HepG2 (cell line): Measurements from ENCODE around the gene SYN1. TPM values are rescaled to one million over a fixed set of nuclear protein-coding genes. Genes with fewer than 3 reads are reported as not detected.

Source experiments
- AGO2 ChIP-seq: fragments of 200-400 bp; formaldehyde crosslinking; optimal IDR thresholded peaks from 2 replicates; pipeline ENCODE3; 2017; ENCODE audit warnings: mild to moderate bottlenecking, low read depth, low read length, moderate library complexity
- AKAP8 ChIP-seq: sonication (generic); formaldehyde crosslinking; IDR thresholded peaks from 2 replicates; pipeline ENCODE4 v1.5.1; 2020; ENCODE audit warnings: mild to moderate bottlenecking, missing genetic modification reagents
- ASH2L ChIP-seq: fragments of 300-600, 200-600 bp; sonication (generic); IDR thresholded peaks from 2 replicates; pipeline ENCODE4 v1.7.0; 2017; ENCODE audit warnings: low read depth, mild to moderate bottlenecking, moderate library complexity, mixed read lengths, low read length; ENCODE audit not compliant: insufficient read length
- ATF7 ChIP-seq, 2 experiments: fragments of 450-650 bp in 1 of 2; sonication (generic) in 1 of 2; formaldehyde crosslinking in 1 of 2; IDR thresholded peaks; 2 replicates each; pipeline versions ENCODE4 v1.4.0 to v1.6.1; 2016 to 2020; ENCODE audit warnings: antibody characterized with exemption in 1 of 2, mild to moderate bottlenecking in 1 of 2, missing genetic modification reagents in 1 of 2
- GTF3A ChIP-seq: sonication (generic); formaldehyde crosslinking; conservative IDR thresholded peaks from 2 replicates; pipeline ENCODE4 v1.4.0; 2020; ENCODE audit warnings: mild to moderate bottlenecking, missing genetic modification reagents
- JDP2 ChIP-seq: sonication (generic); formaldehyde crosslinking; IDR thresholded peaks from 2 replicates; pipeline ENCODE4 v1.8.1; 2022; ENCODE audit warnings: missing genetic modification reagents, borderline replicate concordance
- KMT2B ChIP-seq: IDR thresholded peaks from 2 replicates; pipeline ENCODE4 v1.6.1; 2016; ENCODE audit warnings: missing genetic modification reagents, missing compliant biosample characterization
- MYC ChIP-seq: sonication (generic); formaldehyde crosslinking; IDR thresholded peaks from 2 replicates; pipeline ENCODE4 v1.9.0; 2021; ENCODE audit warnings: missing genetic modification reagents, borderline replicate concordance
- PCBP1 ChIP-seq: fragments of 200-400 bp; formaldehyde crosslinking; IDR thresholded peaks from 2 replicates; pipeline ENCODE4 v1.6.1; 2017; ENCODE audit warnings: mild to moderate bottlenecking, low read depth, low read length, borderline replicate concordance
- POLR2G ChIP-seq: fragments of 200-400 bp; formaldehyde crosslinking; IDR thresholded peaks from 2 replicates; pipeline ENCODE4 v1.6.1; 2018; ENCODE audit warnings: mild to moderate bottlenecking, low read depth, low read length, moderate library complexity
- SALL2 ChIP-seq: sonication (generic); formaldehyde crosslinking; IDR thresholded peaks from 2 replicates; pipeline ENCODE4 v1.8.1; 2023; ENCODE audit warnings: mild to moderate bottlenecking, missing genetic modification reagents, inconsistent platforms
- SIN3A ChIP-seq: IDR thresholded peaks from 2 replicates; pipeline ENCODE4 v1.6.1; 2011; ENCODE audit warnings: low read depth, mild to moderate bottlenecking, control low read depth, low read length, borderline replicate concordance
- SP2 ChIP-seq: sonication (generic); formaldehyde crosslinking; IDR thresholded peaks from 2 replicates; pipeline ENCODE4 v1.5.1; 2020; ENCODE audit warnings: mild to moderate bottlenecking, missing genetic modification reagents
- YEATS4 ChIP-seq: sonication (generic); formaldehyde crosslinking; IDR thresholded peaks from 2 replicates; pipeline ENCODE4 v1.4.0; 2020; ENCODE audit warnings: missing genetic modification reagents, borderline replicate concordance
- ZBTB1 ChIP-seq: sonication (generic); formaldehyde crosslinking; IDR thresholded peaks from 2 replicates; pipeline ENCODE4 v1.4.0; 2020; ENCODE audit warnings: missing genetic modification reagents, borderline replicate concordance
- ZFP90 ChIP-seq: sonication (generic); formaldehyde crosslinking; IDR thresholded peaks from 2 replicates; pipeline ENCODE4 v1.8.0; 2022; ENCODE audit warnings: missing genetic modification reagents, mild to moderate bottlenecking, inconsistent platforms, borderline replicate concordance
- ZFY ChIP-seq: sonication (generic); formaldehyde crosslinking; IDR thresholded peaks from 2 replicates; pipeline ENCODE4 v1.4.0; 2020; ENCODE audit warnings: missing genetic modification reagents
- ZMYM3 ChIP-seq: sonication (generic); formaldehyde crosslinking; IDR thresholded peaks from 2 replicates; pipeline ENCODE4 v1.5.1; 2020; ENCODE audit warnings: mild to moderate bottlenecking, missing genetic modification reagents
- ZMYM4 ChIP-seq: sonication (generic); formaldehyde crosslinking; IDR thresholded peaks from 2 replicates; pipeline ENCODE4 v1.8.1; 2023; ENCODE audit warnings: mild to moderate bottlenecking, missing genetic modification reagents
- ZNF143 ChIP-seq: sonication (generic); formaldehyde crosslinking; IDR thresholded peaks from 2 replicates; pipeline ENCODE4 v1.4.0; 2020; ENCODE audit warnings: missing genetic modification reagents
- ZNF672 ChIP-seq: sonication (generic); formaldehyde crosslinking; IDR thresholded peaks from 2 replicates; pipeline ENCODE4 v1.8.1; 2022; ENCODE audit warnings: missing genetic modification reagents
- polyA plus RNA-seq, 8 experiments: library from polyadenylated mRNA; depleted of rRNA in 3 of 8; stranded (reverse) in 7 of 8; unstranded in 1 of 8; fragments of >200 nt; fragmentation: Illumina TruSeq in 4 of 8; extraction: Trizol in 4 of 8; gene quantifications; 2 replicates each; pipeline versions ENCODE4 v1.2.1 to v1.2.3, GENCODE V29; 2011 to 2016; ENCODE audit warnings: low read depth in 4 of 8, missing spikeins in 1 of 8, mixed read lengths in 1 of 8; ENCODE audit not compliant: insufficient read depth in 1 of 8
- total RNA-seq, 5 experiments: library from RNA; depleted of rRNA; stranded (reverse); fragments of >200 nt; fragmentation: Illumina TruSeq; extraction: Trizol; gene quantifications; 2 replicates each; pipeline ENCODE4 v1.2.3, GENCODE V29; 2016; ENCODE audit warnings: low read depth in 1 of 5
- TF ChIP-seq, protein P1 (sequence below): sonication (generic); formaldehyde crosslinking; IDR thresholded peaks from 2 replicates; pipeline ENCODE4 v1.5.0; 2020; ENCODE audit warnings: mild to moderate bottlenecking, missing genetic modification reagents, borderline replicate concordance
- TF ChIP-seq, protein P2 (sequence below): sonication (generic); formaldehyde crosslinking; IDR thresholded peaks from 2 replicates; pipeline ENCODE4 v1.9.0; 2022; ENCODE audit warnings: missing genetic modification reagents, mild to moderate bottlenecking, borderline replicate concordance
- TF ChIP-seq, protein P3 (sequence below): sonication (generic); formaldehyde crosslinking; IDR thresholded peaks from 2 replicates; pipeline ENCODE4 v1.5.0; 2020; ENCODE audit warnings: mild to moderate bottlenecking, low read depth, missing genetic modification reagents, borderline replicate concordance

The SYN1 gene
- total and polyA plus RNA-seq, 2 of the 13 experiments (the other 11 are each of a cell fraction or from before 2014, with no cell fraction given), result not detected

DNA sequence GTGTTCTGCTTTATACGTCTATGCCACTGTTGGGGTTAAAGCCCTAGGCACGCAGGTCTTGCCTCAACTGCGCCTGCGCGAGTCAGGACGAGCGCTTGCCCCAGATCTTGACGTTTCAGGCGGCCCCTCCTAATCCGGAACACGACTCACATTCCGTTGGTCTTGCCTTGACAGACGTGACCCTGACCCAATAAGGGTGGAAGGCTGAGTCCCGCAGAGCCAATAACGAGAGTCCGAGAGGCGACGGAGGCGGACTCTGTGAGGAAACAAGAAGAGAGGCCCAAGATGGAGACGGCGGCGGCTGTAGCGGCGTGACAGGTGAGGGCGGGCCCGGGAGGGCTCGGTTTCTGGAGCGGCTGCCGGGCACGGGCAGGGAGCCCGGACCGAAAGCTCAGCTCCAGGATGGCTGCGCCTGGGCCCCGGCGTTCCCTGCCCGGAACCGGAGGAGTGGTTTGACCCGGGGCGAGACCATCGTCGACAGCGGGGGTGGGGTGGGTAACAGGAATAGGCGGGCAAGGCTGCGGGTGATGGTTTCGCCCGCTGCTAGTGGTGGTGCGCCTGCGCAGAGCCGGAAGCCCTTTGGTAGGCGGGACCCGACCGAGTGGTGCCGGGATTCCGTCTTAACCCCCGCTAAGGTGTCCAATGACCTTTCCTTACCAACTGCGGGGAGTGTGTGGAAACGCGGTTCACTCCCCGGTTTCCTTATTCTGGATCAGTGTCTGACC lies 58.6 kb downstream of the SYN1 start, which contains the start of gene ARAF (continued):
- TF ChIP-seq, protein P1, sequence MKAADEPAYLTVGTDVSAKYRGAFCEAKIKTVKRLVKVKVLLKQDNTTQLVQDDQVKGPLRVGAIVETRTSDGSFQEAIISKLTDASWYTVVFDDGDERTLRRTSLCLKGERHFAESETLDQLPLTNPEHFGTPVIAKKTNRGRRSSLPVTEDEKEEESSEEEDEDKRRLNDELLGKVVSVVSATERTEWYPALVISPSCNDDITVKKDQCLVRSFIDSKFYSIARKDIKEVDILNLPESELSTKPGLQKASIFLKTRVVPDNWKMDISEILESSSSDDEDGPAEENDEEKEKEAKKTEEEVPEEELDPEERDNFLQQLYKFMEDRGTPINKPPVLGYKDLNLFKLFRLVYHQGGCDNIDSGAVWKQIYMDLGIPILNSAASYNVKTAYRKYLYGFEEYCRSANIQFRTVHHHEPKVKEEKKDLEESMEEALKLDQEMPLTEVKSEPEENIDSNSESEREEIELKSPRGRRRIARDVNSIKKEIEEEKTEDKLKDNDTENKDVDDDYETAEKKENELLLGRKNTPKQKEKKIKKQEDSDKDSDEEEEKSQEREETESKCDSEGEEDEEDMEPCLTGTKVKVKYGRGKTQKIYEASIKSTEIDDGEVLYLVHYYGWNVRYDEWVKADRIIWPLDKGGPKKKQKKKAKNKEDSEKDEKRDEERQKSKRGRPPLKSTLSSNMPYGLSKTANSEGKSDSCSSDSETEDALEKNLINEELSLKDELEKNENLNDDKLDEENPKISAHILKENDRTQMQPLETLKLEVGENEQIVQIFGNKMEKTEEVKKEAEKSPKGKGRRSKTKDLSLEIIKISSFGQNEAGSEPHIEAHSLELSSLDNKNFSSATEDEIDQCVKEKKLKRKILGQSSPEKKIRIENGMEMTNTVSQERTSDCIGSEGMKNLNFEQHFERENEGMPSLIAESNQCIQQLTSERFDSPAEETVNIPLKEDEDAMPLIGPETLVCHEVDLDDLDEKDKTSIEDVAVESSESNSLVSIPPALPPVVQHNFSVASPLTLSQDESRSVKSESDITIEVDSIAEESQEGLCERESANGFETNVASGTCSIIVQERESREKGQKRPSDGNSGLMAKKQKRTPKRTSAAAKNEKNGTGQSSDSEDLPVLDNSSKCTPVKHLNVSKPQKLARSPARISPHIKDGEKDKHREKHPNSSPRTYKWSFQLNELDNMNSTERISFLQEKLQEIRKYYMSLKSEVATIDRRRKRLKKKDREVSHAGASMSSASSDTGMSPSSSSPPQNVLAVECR (CRISPR knock-in tag), result peak; percentile 49; the same call in 1 of the 2 replicates
- TF ChIP-seq SALL2 (CRISPR knock-in tag), result 0 out of 2 replicates have a peak, but pooled peaks have one; percentile 46
- peak; percentile 30; the same call in 1 of the 2 replicates for TF ChIP-seq MYC (CRISPR knock-in tag)
- peak; percentile 47 for TF ChIP-seq AGO2
- TF ChIP-seq GTF3A (CRISPR knock-in tag), result no peak
- no peak for TF ChIP-seq ZNF672 (CRISPR knock-in tag)
- peak; percentile 39; the same call in 1 of the 2 replicates for TF ChIP-seq ZNF143 (CRISPR knock-in tag)
- 0 out of 2 replicates have a peak, but pooled peaks have one; percentile 81 for TF ChIP-seq PCBP1
- TF ChIP-seq JDP2 (CRISPR knock-in tag), result no peak
- TF ChIP-seq AKAP8, result no peak
- TF ChIP-seq YEATS4 (CRISPR knock-in tag), result peak; percentile 76; the same call in 1 of the 2 replicates
- TF ChIP-seq, protein P2, sequence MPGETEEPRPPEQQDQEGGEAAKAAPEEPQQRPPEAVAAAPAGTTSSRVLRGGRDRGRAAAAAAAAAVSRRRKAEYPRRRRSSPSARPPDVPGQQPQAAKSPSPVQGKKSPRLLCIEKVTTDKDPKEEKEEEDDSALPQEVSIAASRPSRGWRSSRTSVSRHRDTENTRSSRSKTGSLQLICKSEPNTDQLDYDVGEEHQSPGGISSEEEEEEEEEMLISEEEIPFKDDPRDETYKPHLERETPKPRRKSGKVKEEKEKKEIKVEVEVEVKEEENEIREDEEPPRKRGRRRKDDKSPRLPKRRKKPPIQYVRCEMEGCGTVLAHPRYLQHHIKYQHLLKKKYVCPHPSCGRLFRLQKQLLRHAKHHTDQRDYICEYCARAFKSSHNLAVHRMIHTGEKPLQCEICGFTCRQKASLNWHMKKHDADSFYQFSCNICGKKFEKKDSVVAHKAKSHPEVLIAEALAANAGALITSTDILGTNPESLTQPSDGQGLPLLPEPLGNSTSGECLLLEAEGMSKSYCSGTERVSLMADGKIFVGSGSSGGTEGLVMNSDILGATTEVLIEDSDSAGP (CRISPR knock-in tag), result peak; percentile 62; the same call in 1 of the 2 replicates
- peak; percentile 96 for TF ChIP-seq SP2
- TF ChIP-seq ATF7 (IDR thresholded peaks at IDR 0.05), result 0 out of 2 replicates have a peak, but pooled peaks have one; percentile 22
- TF ChIP-seq ATF7 (CRISPR knock-in tag; IDR thresholded peaks at IDR 0.05), result no peak
- peak; percentile 63 for TF ChIP-seq ZFY (CRISPR knock-in tag)
- TF ChIP-seq KMT2B, result peak; percentile 82
- TF ChIP-seq ZBTB1 (CRISPR knock-in tag), result no peak
- TF ChIP-seq, protein P3, sequence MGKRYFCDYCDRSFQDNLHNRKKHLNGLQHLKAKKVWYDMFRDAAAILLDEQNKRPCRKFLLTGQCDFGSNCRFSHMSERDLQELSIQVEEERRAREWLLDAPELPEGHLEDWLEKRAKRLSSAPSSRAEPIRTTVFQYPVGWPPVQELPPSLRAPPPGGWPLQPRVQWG (CRISPR knock-in tag), result no peak
- no peak for TF ChIP-seq ZMYM3 (CRISPR knock-in tag)
- TF ChIP-seq SIN3A, result peak; percentile 49; the same call in 1 of the 2 replicates
- no peak for TF ChIP-seq ZFP90 (CRISPR knock-in tag)
- TF ChIP-seq POLR2G, result peak; percentile 87
- peak; percentile 43; the same call in 1 of the 2 replicates for TF ChIP-seq ZMYM4 (CRISPR knock-in tag)
- TF ChIP-seq ASH2L, result peak; percentile 82
